ENCODE data around the gene HIVEP1.

- TF ChIP-seq MYC (CRISPR knock-in tag; IDR thresholded peaks at IDR 0.05; ENCODE audit: borderline replicate concordance) (no peak), EP300 (IDR thresholded peaks at IDR 0.05; ENCODE audit: low read depth in 2 of 2, low read length in 2 of 2) (no peak), EP300 (CRISPR knock-in tag; IDR thresholded peaks at IDR 0.05; ENCODE audit: borderline replicate concordance) (no peak)
Measured at GRCh38 chr6:11992086-11992485, 20.0 kb upstream of the HIVEP1 start.

Data from HepG2 (cell line).